B cell (primary cell): ENCODE data around the gene KRTAP4-3. TPM values are rescaled to one million over a fixed set of nuclear protein-coding genes. Genes with fewer than 3 reads are reported as not detected.
"Not testable (repeated sequence)": the region's sequence is repeated elsewhere in the genome, so short reads cannot be mapped to it uniquely, and the experiment has no call there.

ENCODE experiments used
- ATAC-seq: fragments of 200-7000 bp; cut with Tn5 transposase; one replicate; pipeline ENCODE4 v1.10.0; 2021; ENCODE audit warnings: low read depth, mild to moderate bottlenecking, moderate number of reproducible peaks, moderate library complexity
- CTCF ChIA-PET: fragments of 350-600 bp; sonication (Branson Sonifier 250); formaldehyde crosslinking; loops from one replicate; lab custom pipeline; 2021; ENCODE audit warnings: antibody characterized with exemption, inconsistent platforms; lab: Charles Lee
- POLR2A ChIA-PET: fragments of 350-600 bp; sonication (Branson Sonifier 250); formaldehyde crosslinking; loops from one replicate; lab custom pipeline; 2021; ENCODE audit warnings: antibody characterized with exemption; lab: Charles Lee
- DNase-seq: peaks from one replicate; pipeline ENCODE4 v3.0.0; 2013
- H2AFZ ChIP-seq: 2 replicates; pipeline ENCODE4 v1.6.1; 2012; ENCODE audit warnings: mild to moderate bottlenecking, low read depth, low read length; ENCODE audit not compliant: insufficient read depth, poor library complexity, severe bottlenecking
- H3K27ac ChIP-seq, 2 donors: 1 replicate in 1 of 2; 2 replicates in 1 of 2; pipeline ENCODE4 v1.5.1; 2012 to 2013; ENCODE audit warnings: low read length in 2 of 2, mild to moderate bottlenecking in 2 of 2, moderate library complexity in 1 of 2
- H3K27me3 ChIP-seq, 4 experiments: fragments of 200-600 bp in 1 of 4; sonication (generic) in 1 of 4; replicated peaks in 1 of 4; 1 replicate in 2 of 4; 2 replicates in 2 of 4; pipeline versions ENCODE4 v1.6.1 to v1.7.0; 2013 to 2016; ENCODE audit warnings: low read length in 3 of 4, mild to moderate bottlenecking in 2 of 4, mixed read lengths in 1 of 4, moderate library complexity in 1 of 4; ENCODE audit not compliant: insufficient read depth in 4 of 4, control insufficient read depth in 3 of 4; ENCODE audit errors: control extremely low read depth in 1 of 4
- H3K36me3 ChIP-seq, 2 experiments: replicated peaks in 1 of 2; 1 replicate in 1 of 2; 2 replicates in 1 of 2; pipeline versions ENCODE4 v1.6.1 to v1.7.1; 2013; ENCODE audit warnings: low read length in 1 of 2; ENCODE audit not compliant: insufficient read depth in 2 of 2, control insufficient read depth in 1 of 2; ENCODE audit errors: control extremely low read depth in 1 of 2, extremely low read depth in 1 of 2
- H3K4me1 ChIP-seq, 2 donors: fragments of 200-600 bp in 1 of 2; sonication (generic) in 1 of 2; 1 replicate in 1 of 2; 2 replicates in 1 of 2; pipeline versions ENCODE4 v1.5.1 to v1.6.1; 2013 to 2017; ENCODE audit warnings: low read length in 2 of 2; ENCODE audit not compliant: control insufficient read depth in 2 of 2, insufficient read depth in 2 of 2
- H3K4me2 ChIP-seq: replicated peaks from 2 replicates; pipeline ENCODE3; 2012; ENCODE audit warnings: mild to moderate bottlenecking, low read depth, low read length; ENCODE audit not compliant: poor library complexity, severe bottlenecking
- H3K4me3 ChIP-seq, 5 experiments: fragments of 200-600 bp in 1 of 5; sonication (generic) in 1 of 5; 1 replicate in 3 of 5; 2 replicates in 2 of 5; pipeline versions ENCODE4 v1.5.1 to v1.7.0; 2011 to 2016; ENCODE audit warnings: low read length in 4 of 5, mild to moderate bottlenecking in 4 of 5, low read depth in 2 of 5, control low read depth in 1 of 5, moderate library complexity in 1 of 5; ENCODE audit not compliant: insufficient read depth in 1 of 5; ENCODE audit errors: control extremely low read depth in 1 of 5, extremely low read depth in 1 of 5
- H3K79me2 ChIP-seq: fragments of 200-600 bp; sonication (generic); one replicate; pipeline ENCODE4 v1.6.0; 2016; ENCODE audit warnings: low read length; ENCODE audit not compliant: control insufficient read depth, insufficient read depth
- H3K9ac ChIP-seq: fragments of 200-600 bp; sonication (generic); 2 replicates; pipeline ENCODE4 v1.6.1; 2017; ENCODE audit warnings: mild to moderate bottlenecking, low read length, moderate library complexity
- H3K9me3 ChIP-seq, 3 donors: one replicate each; pipeline versions ENCODE4 v1.6.1 to v1.7.1; 2013; ENCODE audit warnings: low read length in 2 of 3; ENCODE audit not compliant: control insufficient read depth in 2 of 3, insufficient read depth in 1 of 3; ENCODE audit errors: control extremely low read depth in 1 of 3
- H4K20me1 ChIP-seq: 2 replicates; pipeline ENCODE4 v1.6.0; 2012; ENCODE audit warnings: mild to moderate bottlenecking, low read length; ENCODE audit not compliant: insufficient read depth, control insufficient read depth, poor library complexity, severe bottlenecking
- H3K27ac Mint-ChIP-seq: one replicate; pipeline ENCODE4 v1.8.0; 2021; ENCODE audit warnings: mixed read lengths
- H3K27me3 Mint-ChIP-seq: one replicate; pipeline ENCODE4 v1.8.0; 2021; ENCODE audit warnings: mixed read lengths
- H3K4me1 Mint-ChIP-seq: one replicate; pipeline ENCODE4 v1.8.0; 2021; ENCODE audit warnings: mixed read lengths
- H3K4me3 Mint-ChIP-seq: one replicate; pipeline ENCODE4 v1.8.0; 2021; ENCODE audit warnings: mixed read lengths
- H3K9me3 Mint-ChIP-seq: one replicate; pipeline ENCODE4 v1.8.0; 2022; ENCODE audit warnings: mixed read lengths; ENCODE audit not compliant: insufficient read depth
- EZH2 ChIP-seq: IDR thresholded peaks from 2 replicates; pipeline ENCODE4 v1.6.1; 2012; ENCODE audit warnings: borderline replicate concordance, low read depth, mild to moderate bottlenecking, moderate library complexity, low read length; ENCODE audit not compliant: insufficient read depth, poor library complexity, severe bottlenecking
- WGBS: methylation state at CpG from one replicate; pipeline ENCODE4 v1.1.5; 2013; ENCODE audit warnings: missing lambda C conversion rate; ENCODE audit not compliant: insufficient coverage; 5-methylcytosine and 5-hydroxymethylcytosine counted together
- intact Hi-C: fragments of 100-400 bp; cut with micrococcal nuclease; formaldehyde crosslinking; loops from one replicate; pipeline ENCODE4 v1.10.0; 2022
- polyA plus RNA-seq: library from polyadenylated mRNA; depleted of rRNA; stranded (reverse); fragments of >200 nt; gene quantifications from 2 replicates; pipeline ENCODE4 v1.2.3, GENCODE V29; 2012
- total RNA-seq, 2 donors: library from RNA; stranded (reverse); fragments of 120-200 nt in 1 of 2; gene quantifications; 1 replicate in 1 of 2; 2 replicates in 1 of 2; pipeline versions ENCODE4 v1.2.3 to v1.2.4, GENCODE V29; 2013 to 2022
- TF ChIP-seq, protein P1 (sequence below): fragments of 200-600 bp; IDR thresholded peaks from one replicate; pipeline ENCODE4 v1.8.0; 2022; ENCODE audit warnings: antibody characterized with exemption, mild to moderate bottlenecking

Gene KRTAP4-3
- total and polyA plus RNA-seq, 2 donors (not counting 1 experiment from before 2014, with no cell fraction given) = not detected

DNA sequence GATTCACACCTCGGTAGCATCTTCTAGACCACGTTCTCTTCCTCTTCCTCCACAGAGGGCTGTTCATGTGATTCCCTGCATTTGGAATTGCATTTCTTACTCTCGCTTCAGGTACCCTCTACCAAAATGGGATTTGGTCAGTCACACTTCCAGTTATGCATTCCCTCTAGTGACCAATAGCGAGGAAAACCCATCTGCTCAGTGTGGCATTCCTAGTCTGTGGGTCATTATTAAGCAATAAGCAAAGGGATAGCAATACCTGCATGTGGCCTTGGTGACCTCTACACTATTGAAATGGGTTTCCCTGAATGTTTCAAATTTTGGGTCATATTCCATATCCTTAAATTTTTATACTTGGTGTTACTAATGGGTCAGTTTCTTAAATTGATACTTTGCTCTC is 18.0 kb downstream of the KRTAP4-3 start:
- Histone ChIP-seq H3K27ac (no peak overlapping the region), H3K4me3 (no peak overlapping the region), H3K79me2 (no peaks in the 10 kb centered on the region), H3K27me3 (no peaks in the 10 kb centered on the region), H3K36me3 (no peaks in the 10 kb centered on the region), H2AFZ (no peak overlapping the region), H4K20me1 (no peaks in the 10 kb centered on the region), H3K9me3 (no peaks in the 10 kb centered on the region), H3K4me1 (no peaks in the 10 kb centered on the region), H3K4me2 (no peak overlapping the region), H3K9ac (no peak overlapping the region)
- no peak overlapping the region for H3K27ac Mint-ChIP-seq
- ATAC-seq = no peak
- TF ChIP-seq EZH2 = no peak
- TF ChIP-seq, protein P1, sequence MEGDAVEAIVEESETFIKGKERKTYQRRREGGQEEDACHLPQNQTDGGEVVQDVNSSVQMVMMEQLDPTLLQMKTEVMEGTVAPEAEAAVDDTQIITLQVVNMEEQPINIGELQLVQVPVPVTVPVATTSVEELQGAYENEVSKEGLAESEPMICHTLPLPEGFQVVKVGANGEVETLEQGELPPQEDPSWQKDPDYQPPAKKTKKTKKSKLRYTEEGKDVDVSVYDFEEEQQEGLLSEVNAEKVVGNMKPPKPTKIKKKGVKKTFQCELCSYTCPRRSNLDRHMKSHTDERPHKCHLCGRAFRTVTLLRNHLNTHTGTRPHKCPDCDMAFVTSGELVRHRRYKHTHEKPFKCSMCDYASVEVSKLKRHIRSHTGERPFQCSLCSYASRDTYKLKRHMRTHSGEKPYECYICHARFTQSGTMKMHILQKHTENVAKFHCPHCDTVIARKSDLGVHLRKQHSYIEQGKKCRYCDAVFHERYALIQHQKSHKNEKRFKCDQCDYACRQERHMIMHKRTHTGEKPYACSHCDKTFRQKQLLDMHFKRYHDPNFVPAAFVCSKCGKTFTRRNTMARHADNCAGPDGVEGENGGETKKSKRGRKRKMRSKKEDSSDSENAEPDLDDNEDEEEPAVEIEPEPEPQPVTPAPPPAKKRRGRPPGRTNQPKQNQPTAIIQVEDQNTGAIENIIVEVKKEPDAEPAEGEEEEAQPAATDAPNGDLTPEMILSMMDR = no peak
- intact Hi-C loops = no loop called here
- H3K9me3 Mint-ChIP-seq = no peaks in the 10 kb centered on the region
- POLR2A ChIA-PET = no interaction called here
- peaks cover 8% of the 10 kb centered on the region for H3K27me3 Mint-ChIP-seq
- no peak for DNase-seq
- no peak overlapping the region for H3K4me3 Mint-ChIP-seq
- H3K4me1 Mint-ChIP-seq = no peaks in the 10 kb centered on the region
- CTCF ChIA-PET = interaction anchor here (1.0 kb wide), 1 partner anchor 23 kb away, joined by 3 read pairs; no protein-coding TSS in a partner anchor
- 83% methylated on average over 2 of the region's 4 CpGs for WGBS

DNA sequence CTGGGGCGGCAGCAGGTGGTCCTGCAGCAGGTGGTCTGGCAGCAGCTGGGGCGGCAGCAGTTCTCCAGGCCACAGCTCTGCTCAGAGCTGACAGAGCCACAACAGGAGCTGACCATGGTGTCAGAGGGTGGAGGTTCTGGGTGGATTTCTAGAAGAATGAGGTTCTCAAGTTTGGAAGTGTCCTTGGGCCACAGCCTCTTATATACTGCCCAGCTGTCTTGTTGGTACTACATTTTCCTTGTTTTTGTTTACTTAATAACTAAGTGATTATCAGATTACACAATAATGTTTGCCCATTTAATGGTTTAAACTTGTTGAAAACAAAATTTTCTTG is 18.4 kb downstream of the KRTAP4-3 start, which contains the start of gene KRTAP4-5:
Gene KRTAP4-5 (minus strand): TSS at position 174 of the 334 bp plus-strand sequence. CDS start 58 bp downstream, at position 116.
- Histone ChIP-seq H3K79me2 (no peaks in the 10 kb centered on the region), H3K36me3 (no peaks in the 10 kb centered on the region), H3K4me2 (no peak within 1 kb of the TSS), H3K27ac (no peak within 1 kb of the TSS), H3K27me3 (no peaks in the 10 kb centered on the region), H3K4me1 (no peaks in the 10 kb centered on the region), H3K4me3 (no peak within 1 kb of the TSS), H3K9ac (no peak within 1 kb of the TSS), H4K20me1 (no peaks in the 10 kb centered on the region), H2AFZ (no peak within 1 kb of the TSS), H3K9me3 (no peaks in the 10 kb centered on the region)
- Mint-ChIP-seq H3K27ac (no peak within 1 kb of the TSS), H3K9me3 (no peaks in the 10 kb centered on the region), H3K4me1 (no peaks in the 10 kb centered on the region), H3K27me3 (peaks cover 8% of the 10 kb centered on the region), H3K4me3 (no peak within 1 kb of the TSS)
- no peak for DNase-seq
- 92% methylated on average over 2 of the region's 2 CpGs for WGBS
- no peak for ATAC-seq
- TF ChIP-seq, protein P1 = no peak
- TF ChIP-seq EZH2 = no peak
- ChIA-PET POLR2A (no interaction called here), CTCF (no interaction called here)
- intact Hi-C loops = no loop called here

DNA sequence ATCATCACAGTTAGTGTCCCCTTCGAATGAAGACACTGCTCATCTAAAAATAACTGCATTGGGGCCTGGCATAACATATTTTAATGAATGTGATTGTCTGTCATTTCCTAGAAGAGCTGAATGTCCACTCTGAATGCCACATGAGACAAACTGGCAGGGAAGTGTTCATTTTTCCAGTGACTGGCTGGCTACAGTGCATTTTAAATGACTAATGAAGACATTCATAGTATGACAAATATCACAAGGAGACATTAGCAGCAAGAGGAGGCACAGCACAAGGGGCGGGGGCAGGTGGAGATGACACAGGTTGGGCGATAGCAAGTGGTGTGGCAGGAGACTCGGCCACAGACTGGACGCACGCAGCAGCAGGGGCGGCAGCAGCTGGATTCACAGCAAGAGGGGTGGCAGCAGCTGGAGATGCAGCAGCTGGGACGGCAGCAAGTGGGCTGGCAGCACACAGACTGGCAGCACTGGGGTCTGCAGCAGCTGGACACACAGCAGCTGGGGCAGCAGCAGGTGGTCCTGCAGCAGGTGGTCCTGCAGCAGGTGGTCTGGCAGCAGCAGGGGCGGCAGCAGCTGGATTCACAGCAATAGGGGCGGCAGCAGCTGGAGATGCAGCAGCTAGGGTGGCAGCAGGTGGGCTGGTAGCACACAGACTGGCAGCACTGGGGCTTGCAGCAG is 18.9 kb downstream of the KRTAP4-3 start:
- H3K9ac ChIP-seq, intact Hi-C loops, POLR2A ChIA-PET, H2AFZ ChIP-seq, ATAC-seq, H3K79me2 ChIP-seq, CTCF ChIA-PET, H3K4me3 ChIP-seq, H3K36me3 ChIP-seq, H3K4me1 Mint-ChIP-seq, H3K27ac Mint-ChIP-seq, H3K27me3 ChIP-seq, H3K4me2 ChIP-seq, H3K9me3 ChIP-seq, H3K4me1 ChIP-seq, DNase-seq, H4K20me1 ChIP-seq, H3K4me3 Mint-ChIP-seq, H3K27ac ChIP-seq, H3K9me3 Mint-ChIP-seq, H3K27me3 Mint-ChIP-seq: not testable (repeated sequence)
- WGBS = 81% methylated on average over 9 of the region's 10 CpGs
